Middle frontal gyrus (tissue), 1 donor: Measurements from ENCODE around the gene DGCR2.
"Not testable (repeated sequence)": the region's sequence is repeated elsewhere in the genome, so short reads cannot be mapped to it uniquely, and the experiment has no call there.

Experiments used
- DNase-seq: peaks from one replicate; pipeline ENCODE4 v3.0.0-alpha.2; 2015; ENCODE audit warnings: low spot score; ENCODE audit errors: extremely low spot score

DGCR2 gene

DNA sequence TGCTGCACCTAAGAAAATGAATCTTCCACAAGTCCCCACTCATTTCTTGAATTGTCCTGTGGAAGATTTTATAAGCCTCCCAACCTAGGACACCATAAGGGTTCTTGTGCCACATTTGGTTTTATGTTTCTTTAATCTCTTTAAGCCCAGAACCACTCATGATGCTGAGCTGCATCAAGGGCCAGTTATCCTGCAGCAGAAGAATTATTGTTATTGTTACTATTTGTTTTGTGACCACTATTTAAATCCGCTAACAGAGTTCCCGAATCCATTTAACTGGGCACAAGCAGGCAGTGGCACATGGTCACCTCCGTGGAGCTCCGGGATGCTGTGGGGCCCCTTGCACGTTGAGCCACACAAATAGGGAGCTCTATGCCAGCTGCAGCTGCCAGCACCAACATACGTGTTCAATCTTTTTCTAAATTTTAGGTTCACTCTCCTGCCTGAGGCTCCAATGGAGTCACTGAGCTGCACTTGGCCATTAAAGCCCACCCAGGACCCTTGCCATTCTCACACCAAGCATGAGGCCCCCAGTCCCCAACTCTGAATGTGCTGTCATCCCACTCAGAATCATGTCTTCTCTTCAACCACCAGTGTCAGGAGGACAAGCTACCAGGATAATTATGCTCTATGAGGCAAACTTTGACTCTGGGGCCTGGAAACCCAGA is 60.6 kb downstream of the DGCR2 start:
- no peak for DNase-seq

DNA sequence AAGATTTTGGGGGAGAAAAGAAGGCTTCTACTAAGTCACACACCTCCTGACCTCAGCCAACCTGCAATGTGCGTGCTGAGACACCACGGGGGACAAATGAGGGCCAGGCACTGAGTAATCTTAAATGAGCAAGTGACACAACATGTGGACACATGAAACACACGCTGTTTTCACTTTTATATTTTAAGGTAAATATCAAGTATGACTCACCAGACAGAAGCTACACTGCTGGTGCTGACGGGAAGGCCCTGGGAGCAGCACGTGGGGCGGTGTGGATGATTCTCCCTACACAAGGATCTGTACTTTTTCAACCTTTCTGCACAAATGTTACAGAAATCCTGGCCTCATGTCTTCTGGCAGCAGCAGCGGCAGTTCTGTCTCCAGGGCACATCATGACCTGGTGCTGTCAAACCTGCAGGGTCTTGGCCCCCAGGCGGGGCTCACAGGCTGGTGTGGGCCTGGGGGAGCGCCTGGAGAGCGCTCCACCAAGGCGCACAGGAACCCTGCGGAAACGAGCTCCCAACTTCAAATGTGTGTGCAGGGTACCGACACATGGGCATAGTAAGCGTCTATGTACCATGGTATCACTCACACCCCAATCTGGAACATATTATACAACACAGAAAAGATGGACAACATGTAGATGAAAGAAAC is 61.7 kb downstream of the DGCR2 start:
- no peak for DNase-seq

GRCh38 chr22:19059481-19060278 is 62.5 kb downstream of the DGCR2 start:
- no peak for DNase-seq

- DNase-seq: no peak
Observed at GRCh38 chr22:19058713-19059451, 63.3 kb downstream of the DGCR2 start.

DNA sequence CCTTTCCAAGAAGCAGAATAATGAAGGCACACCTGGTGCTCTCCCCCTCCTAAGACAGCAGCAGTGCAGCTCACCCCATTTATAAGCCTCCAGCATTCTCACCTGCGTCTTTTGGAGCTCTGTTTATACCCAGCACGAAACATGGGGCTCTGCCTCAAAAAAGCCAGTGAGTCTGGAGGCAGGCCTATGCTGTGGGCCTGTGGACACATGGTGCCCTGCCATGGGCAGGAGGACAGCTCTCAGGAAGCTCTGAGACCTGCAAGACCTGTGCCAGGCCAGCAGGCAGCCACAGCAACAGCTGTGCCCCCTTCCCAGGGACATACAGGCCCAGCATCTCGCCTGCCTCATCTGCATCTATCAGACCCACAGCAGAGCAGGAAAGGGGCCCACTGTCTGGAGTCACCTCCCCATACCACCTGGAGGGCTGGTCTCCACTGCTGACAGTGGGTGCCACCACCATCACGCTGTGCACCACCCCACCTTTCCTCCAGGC is 64.2 kb downstream of the DGCR2 start:
- no peak for DNase-seq

DNA sequence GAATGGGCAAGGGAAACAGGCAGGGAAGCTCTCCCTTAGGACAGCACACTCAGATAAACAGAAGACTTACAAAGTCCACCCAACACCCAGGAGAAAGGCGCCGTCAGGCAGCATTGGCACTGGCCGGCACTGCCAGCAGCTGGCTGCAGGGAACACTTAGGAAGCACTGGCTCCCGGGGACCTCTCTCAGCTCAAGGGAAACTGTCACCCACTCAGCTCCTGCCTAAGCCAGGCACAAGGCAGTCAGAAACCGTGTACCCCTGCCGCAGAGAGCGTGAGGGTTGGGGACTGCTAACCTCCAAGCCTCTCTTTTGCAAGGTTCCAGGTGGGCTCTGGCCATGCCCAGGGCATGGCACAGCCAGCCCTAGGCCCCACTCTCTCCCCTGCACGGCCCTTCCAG is 64.7 kb downstream of the DGCR2 start:
- DNase-seq: no peak

DNA sequence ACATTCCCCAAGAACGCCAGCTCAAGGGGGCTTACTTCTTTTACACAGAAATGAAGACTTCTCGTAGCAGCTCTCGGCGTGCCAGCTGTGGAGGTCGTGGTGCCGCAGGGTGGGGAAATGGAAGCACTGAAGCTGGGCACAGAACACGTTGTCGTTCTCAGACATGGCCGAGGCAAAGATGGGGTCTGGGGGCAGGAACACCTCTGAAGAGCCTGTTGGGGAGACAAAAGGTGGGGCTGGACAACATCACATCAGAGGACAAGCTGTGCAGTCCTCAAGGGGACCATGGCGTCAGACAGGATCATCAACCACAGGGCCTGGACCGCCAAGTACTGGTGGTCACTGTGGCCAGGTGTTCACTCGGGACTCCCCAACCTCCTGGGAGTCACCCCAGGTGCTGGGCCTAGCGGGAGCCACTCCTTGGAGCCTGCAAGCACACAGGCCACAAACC is 65.2 kb downstream of the DGCR2 start:
- no peak for DNase-seq

DNA sequence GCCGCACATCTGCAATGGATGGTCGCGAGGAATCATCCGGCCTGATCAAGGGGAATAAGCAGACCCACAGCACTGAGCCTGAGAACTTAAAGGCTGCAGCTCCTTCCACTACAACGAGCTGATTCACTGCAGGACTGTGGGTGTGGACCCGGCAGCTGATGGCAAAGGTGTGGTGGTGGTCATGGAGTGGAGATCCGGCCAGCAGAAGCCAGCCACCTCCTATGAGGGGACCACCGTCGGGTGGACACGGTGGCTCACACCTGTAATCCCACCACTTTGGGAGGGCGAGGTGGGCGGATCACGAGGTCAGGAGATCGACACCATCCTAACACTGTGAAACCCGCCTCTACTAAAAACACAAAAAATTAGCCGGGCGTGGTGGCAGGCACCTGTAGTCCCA is 66.4 kb downstream of the DGCR2 start:
- no peak for DNase-seq

GRCh38 chr22:19052941-19053541 is 69.2 kb downstream of the DGCR2 start:
- DNase-seq: no peak

- DNase-seq: no peak
Observed at GRCh38 chr22:19051381-19052072, 70.7 kb downstream of the DGCR2 start.

DNA sequence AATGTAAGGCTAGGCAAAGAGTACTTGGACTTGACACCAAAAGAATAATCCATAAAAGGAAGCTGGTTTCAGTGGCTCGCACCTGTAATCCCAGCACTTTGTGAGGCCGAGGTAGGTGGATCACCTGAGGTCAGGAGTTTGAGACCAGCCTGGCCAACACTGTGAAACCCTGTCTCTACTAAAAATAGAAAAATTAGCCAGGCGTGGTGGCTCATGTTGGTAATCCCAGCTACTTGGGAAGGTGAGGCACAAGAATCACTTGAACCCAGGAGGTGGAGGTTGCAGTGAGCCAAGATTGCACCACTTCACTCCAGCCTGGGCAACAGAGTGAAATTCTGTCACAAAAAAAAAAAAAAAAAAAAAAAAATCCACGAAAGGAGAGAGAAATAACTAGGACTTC is 71.4 kb downstream of the DGCR2 start:
- DNase-seq: not testable (repeated sequence)

DNA sequence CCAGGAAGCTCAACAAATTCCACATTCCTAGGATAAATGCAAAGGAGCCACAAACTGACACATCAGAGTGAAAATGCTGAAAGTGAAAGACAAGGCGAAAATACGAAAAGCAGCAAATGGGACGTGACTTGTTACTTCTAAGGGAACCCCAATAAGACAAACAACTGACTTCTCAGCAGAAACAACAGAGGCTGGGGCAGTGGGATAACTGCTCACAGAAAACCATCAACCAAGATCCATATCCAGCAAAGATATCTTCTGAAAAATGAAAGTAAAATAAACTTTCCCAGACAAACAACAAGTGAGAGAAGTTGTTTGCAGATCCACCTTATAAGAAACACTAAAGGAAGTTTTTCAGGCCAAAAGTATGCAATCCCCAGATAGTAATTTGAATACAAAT is 72.1 kb downstream of the DGCR2 start:
- DNase-seq: no peak

DNA sequence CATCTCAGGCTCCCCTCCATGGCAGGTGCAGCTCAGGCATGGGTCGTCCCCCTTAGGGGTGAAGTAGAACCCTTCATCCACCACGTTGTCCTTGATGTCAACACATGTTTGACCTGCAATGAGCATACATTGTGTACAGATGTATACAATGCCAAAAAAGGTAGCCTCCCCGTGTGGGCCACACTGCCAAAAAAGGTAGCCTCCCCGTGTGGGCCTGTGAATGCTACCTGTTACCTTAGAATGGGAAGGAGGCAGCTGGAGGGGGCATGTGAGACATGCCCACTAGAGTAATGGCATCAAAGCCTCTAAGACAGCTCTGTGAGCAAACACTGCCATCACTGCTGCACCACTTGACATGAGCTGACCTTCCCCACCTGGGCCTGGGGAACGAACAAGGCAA is 73.7 kb downstream of the DGCR2 start:
- DNase-seq: no peak

- DNase-seq: no peak
Observed at GRCh38 chr22:19047993-19048392, 74.2 kb downstream of the DGCR2 start.

- no peak for DNase-seq
Observed at GRCh38 chr22:19046719-19047609, 75.2 kb downstream of the DGCR2 start.

GRCh38 chr22:19046287-19046686 is 75.9 kb downstream of the DGCR2 start:
- DNase-seq: no peak

- DNase-seq: no peak
Observed at GRCh38 chr22:19045094-19045493, 77.1 kb downstream of the DGCR2 start.

DNA sequence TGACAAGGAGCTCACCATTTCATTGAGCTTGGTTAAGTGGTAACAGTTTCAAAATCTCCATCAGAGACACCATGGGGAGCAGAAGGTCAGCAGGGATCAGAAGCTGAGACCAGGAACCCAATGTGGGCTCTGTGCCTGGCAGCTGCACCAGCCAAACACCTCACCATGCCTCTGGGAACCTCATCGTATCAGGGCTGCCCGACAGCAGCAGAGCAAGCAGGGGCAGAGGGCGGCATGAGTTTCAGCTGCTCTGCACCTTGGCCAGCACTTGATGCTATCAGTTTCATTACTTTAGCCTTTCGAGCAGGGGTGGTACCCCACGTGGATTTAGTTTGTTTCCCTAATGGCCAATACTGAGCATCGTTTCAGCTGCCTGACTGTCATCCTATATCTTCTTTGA is 77.8 kb downstream of the DGCR2 start:
- no peak for DNase-seq
